Right atrium auricular region (tissue), 2 donors: ENCODE data around the gene PRRT4. TPM values are rescaled to one million over a fixed set of nuclear protein-coding genes. Genes with fewer than 3 reads are reported as not detected.

ENCODE experiments used
- DNase-seq: peaks from one replicate; pipeline ENCODE4 v3.0.0-alpha.2; 2019; ENCODE audit warnings: low spot score
- H3K27ac ChIP-seq, 2 donors: fragments of 200-600 bp; sonication (generic); 1 replicate in 1 of 2; 2 replicates in 1 of 2; pipeline ENCODE4 v1.5.1; 2016 to 2019
- H3K27me3 ChIP-seq, 2 donors: fragments of 200-600 bp; sonication (generic); one replicate each; pipeline versions ENCODE4 v1.5.1 to v1.6.0; 2017 to 2019
- H3K36me3 ChIP-seq: fragments of 200-600 bp; sonication (generic); one replicate; pipeline ENCODE4 v1.5.1; 2016
- H3K4me1 ChIP-seq, 2 donors: fragments of 200-600 bp; sonication (generic); one replicate each; pipeline versions ENCODE4 v1.5.1 to v1.6.0; 2017 to 2019
- H3K4me3 ChIP-seq, 2 donors: fragments of 200-600 bp; sonication (generic); 1 replicate in 1 of 2; 2 replicates in 1 of 2; pipeline ENCODE4 v1.5.1; 2017 to 2019; ENCODE audit warnings: mild to moderate bottlenecking in 1 of 2, moderate library complexity in 1 of 2
- H3K9me3 ChIP-seq, 2 donors: fragments of 200-600 bp; sonication (generic); one replicate each; pipeline ENCODE4 v1.5.1; 2019
- CTCF ChIP-seq, 2 donors: fragments of 200-600 bp; sonication (generic); IDR thresholded peaks; one replicate each; pipeline ENCODE4 v1.5.1; 2019; ENCODE audit warnings: antibody characterized with exemption in 2 of 2
- total RNA-seq, 2 donors: library from RNA; depleted of rRNA; stranded (reverse); fragments of >200 nt; gene quantifications; one replicate each; pipeline ENCODE4 v1.1.0, GENCODE V29; 2016

PRRT4 gene
- total RNA-seq, 2 donors from 2014 or later = 0.37 to 1.1 TPM

- no peaks in the 10 kb centered on the region for H3K4me1 ChIP-seq
- DNase-seq = no peak
- H3K27ac ChIP-seq = no peak overlapping the region
- peaks cover 39% of the 10 kb centered on the region for H3K36me3 ChIP-seq
- no peak overlapping the region for H3K4me3 ChIP-seq
- TF ChIP-seq CTCF (IDR thresholded peaks at IDR 0.05) = no peak
- H3K27me3 ChIP-seq = no peaks in the 10 kb centered on the region
- H3K9me3 ChIP-seq = no peaks in the 10 kb centered on the region
Measured at GRCh38 chr7:128392446-128393327, 31.2 kb upstream of the PRRT4 start.

GRCh38 chr7:128391805-128392204 lies 30.3 kb upstream of the PRRT4 start:
- H3K4me3 ChIP-seq = no peak overlapping the region
- H3K36me3 ChIP-seq = peaks cover 30% of the 10 kb centered on the region
- no peak for DNase-seq
- no peak overlapping the region for H3K27ac ChIP-seq
- H3K9me3 ChIP-seq = no peaks in the 10 kb centered on the region
- TF ChIP-seq CTCF (IDR thresholded peaks at IDR 0.05) = no peak
- no peaks in the 10 kb centered on the region for H3K27me3 ChIP-seq
- no peaks in the 10 kb centered on the region for H3K4me1 ChIP-seq

GRCh38 chr7:128390871-128391565 lies 29.5 kb upstream of the PRRT4 start:
- Histone ChIP-seq H3K4me1 (no peaks in the 10 kb centered on the region), H3K36me3 (peaks cover 22% of the 10 kb centered on the region), H3K4me3 (no peak overlapping the region), H3K27ac (no peak overlapping the region), H3K9me3 (no peaks in the 10 kb centered on the region), H3K27me3 (no peaks in the 10 kb centered on the region)
- TF ChIP-seq CTCF (IDR thresholded peaks at IDR 0.05) = no peak
- no peak for DNase-seq

GRCh38 chr7:128389618-128390329 lies 28.3 kb upstream of the PRRT4 start:
- no peak for DNase-seq
- Histone ChIP-seq H3K27me3 (no peaks in the 10 kb centered on the region), H3K27ac (no peak overlapping the region), H3K36me3 (peaks cover 13% of the 10 kb centered on the region), H3K9me3 (no peaks in the 10 kb centered on the region), H3K4me3 (no peak overlapping the region), H3K4me1 (no peaks in the 10 kb centered on the region)
- no peak for TF ChIP-seq CTCF (IDR thresholded peaks at IDR 0.05)

GRCh38 chr7:128389085-128389617 lies 27.7 kb upstream of the PRRT4 start:
- TF ChIP-seq CTCF (IDR thresholded peaks at IDR 0.05) = no peak

More at GRCh38 chr7:128389085-128389617, 27.7 kb upstream of the PRRT4 start:
- Histone ChIP-seq H3K4me3 (no peak overlapping the region), H3K27me3 (no peaks in the 10 kb centered on the region), H3K4me1 (no peaks in the 10 kb centered on the region), H3K36me3 (peaks cover 7% of the 10 kb centered on the region), H3K27ac (no peak overlapping the region), H3K9me3 (no peaks in the 10 kb centered on the region)
- no peak for DNase-seq
